Neural cell (in vitro differentiated cells): ENCODE measurements around the gene GATB. TPM values are rescaled to one million over a fixed set of nuclear protein-coding genes. Genes with fewer than 3 reads are reported as not detected.

Experiments used
- H2AFZ ChIP-seq: fragments of 200-600, 300-800 bp; sonication (generic), shearing (Covaris generic); 2 replicates; pipeline ENCODE4 v1.6.0; 2014; ENCODE audit warnings: low read depth, mild to moderate bottlenecking, antibody characterized with exemption, low read length, moderate library complexity
- H3F3A ChIP-seq: fragments of 200-600 bp; shearing (Covaris generic); 2 replicates; pipeline ENCODE4 v1.6.1; 2016; ENCODE audit warnings: mild to moderate bottlenecking, moderate library complexity, mixed read lengths, antibody characterized with exemption, low read length; ENCODE audit not compliant: insufficient read depth, poor library complexity, severe bottlenecking
- H3K27ac ChIP-seq: fragments of 200-600, 300-800 bp; sonication (generic), shearing (Covaris generic); 2 replicates; pipeline ENCODE4 v1.5.1; 2014; ENCODE audit warnings: mild to moderate bottlenecking, low read length, moderate library complexity
- H3K27me3 ChIP-seq: fragments of 300-800, 200-600 bp; sonication (generic), shearing (Covaris generic); 2 replicates; pipeline ENCODE4 v1.6.0; 2014; ENCODE audit warnings: mild to moderate bottlenecking, low read depth, low read length, moderate library complexity; ENCODE audit not compliant: insufficient read depth
- H3K36me3 ChIP-seq: fragments of 300-800, 200-600 bp; sonication (generic), shearing (Covaris generic); 2 replicates; pipeline ENCODE4 v1.5.1; 2014; ENCODE audit warnings: mild to moderate bottlenecking, antibody characterized with exemption, low read length, moderate library complexity; ENCODE audit not compliant: insufficient read depth
- H3K4me2 ChIP-seq: fragments of 300-800, 200-600 bp; sonication (generic), shearing (Covaris generic); 2 replicates; pipeline ENCODE4 v1.6.0; 2014; ENCODE audit warnings: mild to moderate bottlenecking, low read length
- H3K4me3 ChIP-seq: fragments of 300-800, 200-600 bp; sonication (generic), shearing (Covaris generic); 2 replicates; pipeline ENCODE4 v1.5.1; 2014; ENCODE audit warnings: mild to moderate bottlenecking, low read length, moderate library complexity
- H3K79me2 ChIP-seq: fragments of 200-600 bp; shearing (Covaris generic); replicated peaks from 2 replicates; pipeline ENCODE4 v1.6.0; 2014; ENCODE audit warnings: mild to moderate bottlenecking, low read length, moderate library complexity; ENCODE audit not compliant: insufficient read depth
- H3K9ac ChIP-seq: fragments of 300-800, 200-600 bp; sonication (generic), shearing (Covaris generic); 2 replicates; pipeline ENCODE4 v1.6.1; 2016; ENCODE audit warnings: mild to moderate bottlenecking, low read length, mixed read lengths
- H3K9me2 ChIP-seq: fragments of 200-600 bp; shearing (Covaris generic); 2 replicates; pipeline ENCODE4 v1.6.1; 2016; ENCODE audit warnings: mild to moderate bottlenecking, low read length, mixed read lengths; ENCODE audit not compliant: insufficient read depth
- H3K9me3 ChIP-seq: fragments of 200-600, 300-800 bp; sonication (generic), shearing (Covaris generic); 2 replicates; pipeline ENCODE4 v1.6.1; 2016; ENCODE audit warnings: mild to moderate bottlenecking, mixed run types, low read length, moderate library complexity, mixed read lengths
- H4K20me1 ChIP-seq: fragments of 200-600 bp; shearing (Covaris generic); 2 replicates; pipeline ENCODE4 v1.6.1; 2016; ENCODE audit warnings: mild to moderate bottlenecking, mixed run types; ENCODE audit not compliant: insufficient read depth
- EP300 ChIP-seq: fragments of 450-650 bp; conservative IDR thresholded peaks from 2 replicates; pipeline ENCODE4 v1.6.1; 2014; ENCODE audit warnings: antibody characterized with exemption, mild to moderate bottlenecking, moderate library complexity; ENCODE audit not compliant: poor library complexity, severe bottlenecking
- EZH2 ChIP-seq: fragments of 200-600, 300-800 bp; shearing (Covaris generic), sonication (generic); IDR thresholded peaks from 2 replicates; pipeline ENCODE4 v1.6.1; 2014; ENCODE audit warnings: antibody characterized with exemption, low read length, borderline replicate concordance, mild to moderate bottlenecking; ENCODE audit not compliant: insufficient read depth, poor library complexity, severe bottlenecking
- MXI1 ChIP-seq: fragments of 450-650 bp; conservative IDR thresholded peaks from 2 replicates; pipeline ENCODE4 v1.6.1; 2014; ENCODE audit warnings: antibody characterized with exemption, mild to moderate bottlenecking; ENCODE audit not compliant: poor library complexity, severe bottlenecking
- POLR2AphosphoS5 ChIP-seq: IDR thresholded peaks from 2 replicates; pipeline ENCODE4 v1.6.1; 2012
- RAD21 ChIP-seq: fragments of 450-650 bp; conservative IDR thresholded peaks from 2 replicates; pipeline ENCODE4 v1.6.1; 2014; ENCODE audit warnings: antibody characterized with exemption, mild to moderate bottlenecking, moderate library complexity
- SMC3 ChIP-seq: fragments of 450-650 bp; conservative IDR thresholded peaks from 2 replicates; pipeline ENCODE4 v1.6.1; 2014; ENCODE audit warnings: antibody characterized with exemption, mild to moderate bottlenecking, moderate library complexity; ENCODE audit not compliant: poor library complexity
- TAF1 ChIP-seq: IDR thresholded peaks from 2 replicates; pipeline ENCODE4 v1.6.1; 2012; ENCODE audit warnings: low read depth
- polyA plus RNA-seq: library from polyadenylated mRNA; depleted of rRNA; stranded (reverse); fragments of >200 nt; gene quantifications from 2 replicates; pipeline ENCODE4 v1.2.3, GENCODE V29; 2014
- TF ChIP-seq, protein P1 (sequence below): fragments of 450-650 bp; IDR thresholded peaks from 2 replicates; pipeline ENCODE4 v1.5.1; 2014; ENCODE audit warnings: antibody characterized with exemption, mild to moderate bottlenecking, moderate library complexity; ENCODE audit not compliant: poor library complexity, severe bottlenecking
- TF ChIP-seq, protein P2 (sequence below): IDR thresholded peaks from 2 replicates; pipeline ENCODE4 v1.6.1; 2012; ENCODE audit warnings: borderline replicate concordance

The GATB gene
- polyA plus RNA-seq, 1 donor from 2014 or later, result 15.3 TPM

GRCh38 chr4:151792530-151792929 lies 31.7 kb upstream of the GATB start:
- H3K79me2 ChIP-seq, result no peaks in the 10 kb centered on the region
- no peak overlapping the region for H3K4me2 ChIP-seq
- no peaks in the 10 kb centered on the region for H4K20me1 ChIP-seq
- H3K4me3 ChIP-seq, result no peak overlapping the region
- no peak overlapping the region for H2AFZ ChIP-seq
- H3K36me3 ChIP-seq, result no peaks in the 10 kb centered on the region
- H3K9me2 ChIP-seq, result no peaks in the 10 kb centered on the region
- TF ChIP-seq EP300 (no peak), SMC3 (no peak), EZH2 (no peak), TAF1 (no peak), MXI1 (no peak), RAD21 (no peak), POLR2AphosphoS5 (no peak)
- TF ChIP-seq, protein P1, sequence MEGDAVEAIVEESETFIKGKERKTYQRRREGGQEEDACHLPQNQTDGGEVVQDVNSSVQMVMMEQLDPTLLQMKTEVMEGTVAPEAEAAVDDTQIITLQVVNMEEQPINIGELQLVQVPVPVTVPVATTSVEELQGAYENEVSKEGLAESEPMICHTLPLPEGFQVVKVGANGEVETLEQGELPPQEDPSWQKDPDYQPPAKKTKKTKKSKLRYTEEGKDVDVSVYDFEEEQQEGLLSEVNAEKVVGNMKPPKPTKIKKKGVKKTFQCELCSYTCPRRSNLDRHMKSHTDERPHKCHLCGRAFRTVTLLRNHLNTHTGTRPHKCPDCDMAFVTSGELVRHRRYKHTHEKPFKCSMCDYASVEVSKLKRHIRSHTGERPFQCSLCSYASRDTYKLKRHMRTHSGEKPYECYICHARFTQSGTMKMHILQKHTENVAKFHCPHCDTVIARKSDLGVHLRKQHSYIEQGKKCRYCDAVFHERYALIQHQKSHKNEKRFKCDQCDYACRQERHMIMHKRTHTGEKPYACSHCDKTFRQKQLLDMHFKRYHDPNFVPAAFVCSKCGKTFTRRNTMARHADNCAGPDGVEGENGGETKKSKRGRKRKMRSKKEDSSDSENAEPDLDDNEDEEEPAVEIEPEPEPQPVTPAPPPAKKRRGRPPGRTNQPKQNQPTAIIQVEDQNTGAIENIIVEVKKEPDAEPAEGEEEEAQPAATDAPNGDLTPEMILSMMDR, result no peak
- TF ChIP-seq, protein P2, sequence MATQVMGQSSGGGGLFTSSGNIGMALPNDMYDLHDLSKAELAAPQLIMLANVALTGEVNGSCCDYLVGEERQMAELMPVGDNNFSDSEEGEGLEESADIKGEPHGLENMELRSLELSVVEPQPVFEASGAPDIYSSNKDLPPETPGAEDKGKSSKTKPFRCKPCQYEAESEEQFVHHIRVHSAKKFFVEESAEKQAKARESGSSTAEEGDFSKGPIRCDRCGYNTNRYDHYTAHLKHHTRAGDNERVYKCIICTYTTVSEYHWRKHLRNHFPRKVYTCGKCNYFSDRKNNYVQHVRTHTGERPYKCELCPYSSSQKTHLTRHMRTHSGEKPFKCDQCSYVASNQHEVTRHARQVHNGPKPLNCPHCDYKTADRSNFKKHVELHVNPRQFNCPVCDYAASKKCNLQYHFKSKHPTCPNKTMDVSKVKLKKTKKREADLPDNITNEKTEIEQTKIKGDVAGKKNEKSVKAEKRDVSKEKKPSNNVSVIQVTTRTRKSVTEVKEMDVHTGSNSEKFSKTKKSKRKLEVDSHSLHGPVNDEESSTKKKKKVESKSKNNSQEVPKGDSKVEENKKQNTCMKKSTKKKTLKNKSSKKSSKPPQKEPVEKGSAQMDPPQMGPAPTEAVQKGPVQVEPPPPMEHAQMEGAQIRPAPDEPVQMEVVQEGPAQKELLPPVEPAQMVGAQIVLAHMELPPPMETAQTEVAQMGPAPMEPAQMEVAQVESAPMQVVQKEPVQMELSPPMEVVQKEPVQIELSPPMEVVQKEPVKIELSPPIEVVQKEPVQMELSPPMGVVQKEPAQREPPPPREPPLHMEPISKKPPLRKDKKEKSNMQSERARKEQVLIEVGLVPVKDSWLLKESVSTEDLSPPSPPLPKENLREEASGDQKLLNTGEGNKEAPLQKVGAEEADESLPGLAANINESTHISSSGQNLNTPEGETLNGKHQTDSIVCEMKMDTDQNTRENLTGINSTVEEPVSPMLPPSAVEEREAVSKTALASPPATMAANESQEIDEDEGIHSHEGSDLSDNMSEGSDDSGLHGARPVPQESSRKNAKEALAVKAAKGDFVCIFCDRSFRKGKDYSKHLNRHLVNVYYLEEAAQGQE, result no peak
- H3K9ac ChIP-seq, result no peak overlapping the region
- H3F3A ChIP-seq, result no peaks in the 10 kb centered on the region
- no peaks in the 10 kb centered on the region for H3K9me3 ChIP-seq
- no peaks in the 10 kb centered on the region for H3K27me3 ChIP-seq
- no peak overlapping the region for H3K27ac ChIP-seq

- H3K9ac ChIP-seq, result no peak overlapping the region
- H3K4me2 ChIP-seq, result no peak overlapping the region
- H3F3A ChIP-seq, result no peaks in the 10 kb centered on the region
- H3K9me3 ChIP-seq, result no peaks in the 10 kb centered on the region
- no peaks in the 10 kb centered on the region for H3K36me3 ChIP-seq
- no peak overlapping the region for H3K4me3 ChIP-seq
- H3K9me2 ChIP-seq, result no peaks in the 10 kb centered on the region
- H3K79me2 ChIP-seq, result no peaks in the 10 kb centered on the region
- H3K27ac ChIP-seq, result no peak overlapping the region
- no peak for TF ChIP-seq TAF1
- TF ChIP-seq, protein P2, result no peak
- TF ChIP-seq RAD21, result no peak
- no peak for TF ChIP-seq POLR2AphosphoS5
- TF ChIP-seq MXI1, result no peak
- no peak for TF ChIP-seq EP300
- TF ChIP-seq, protein P1, result no peak
- no peak for TF ChIP-seq SMC3
- no peak for TF ChIP-seq EZH2
- H2AFZ ChIP-seq, result no peak overlapping the region
- no peaks in the 10 kb centered on the region for H4K20me1 ChIP-seq
- H3K27me3 ChIP-seq, result no peaks in the 10 kb centered on the region
Measured at GRCh38 chr4:151788021-151788420, 27.2 kb upstream of the GATB start.
